ENCODE measurements around the gene PLA2G4E.

PLA2G4E gene

DNA sequence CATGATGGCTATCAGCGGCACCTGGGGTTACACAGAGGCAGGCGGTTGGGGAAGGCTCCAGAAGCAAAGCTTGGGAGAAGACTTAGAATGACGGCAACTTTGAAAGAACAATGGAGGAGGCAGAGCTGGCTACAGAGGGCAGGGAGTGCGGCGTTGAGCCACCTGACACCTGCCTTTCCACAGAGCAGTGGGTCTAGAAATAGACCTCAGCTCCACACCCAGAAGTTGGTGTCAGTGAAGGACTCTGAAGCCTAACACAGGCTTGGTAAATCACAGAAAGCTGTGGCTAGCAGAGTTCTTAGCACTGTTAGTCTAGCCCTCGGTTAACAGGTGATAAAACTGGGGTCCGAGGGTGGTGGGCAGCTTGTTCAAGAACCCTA, 25.4 kb downstream of the PLA2G4E start (continued):
- TF ChIP-seq, protein P1, sequence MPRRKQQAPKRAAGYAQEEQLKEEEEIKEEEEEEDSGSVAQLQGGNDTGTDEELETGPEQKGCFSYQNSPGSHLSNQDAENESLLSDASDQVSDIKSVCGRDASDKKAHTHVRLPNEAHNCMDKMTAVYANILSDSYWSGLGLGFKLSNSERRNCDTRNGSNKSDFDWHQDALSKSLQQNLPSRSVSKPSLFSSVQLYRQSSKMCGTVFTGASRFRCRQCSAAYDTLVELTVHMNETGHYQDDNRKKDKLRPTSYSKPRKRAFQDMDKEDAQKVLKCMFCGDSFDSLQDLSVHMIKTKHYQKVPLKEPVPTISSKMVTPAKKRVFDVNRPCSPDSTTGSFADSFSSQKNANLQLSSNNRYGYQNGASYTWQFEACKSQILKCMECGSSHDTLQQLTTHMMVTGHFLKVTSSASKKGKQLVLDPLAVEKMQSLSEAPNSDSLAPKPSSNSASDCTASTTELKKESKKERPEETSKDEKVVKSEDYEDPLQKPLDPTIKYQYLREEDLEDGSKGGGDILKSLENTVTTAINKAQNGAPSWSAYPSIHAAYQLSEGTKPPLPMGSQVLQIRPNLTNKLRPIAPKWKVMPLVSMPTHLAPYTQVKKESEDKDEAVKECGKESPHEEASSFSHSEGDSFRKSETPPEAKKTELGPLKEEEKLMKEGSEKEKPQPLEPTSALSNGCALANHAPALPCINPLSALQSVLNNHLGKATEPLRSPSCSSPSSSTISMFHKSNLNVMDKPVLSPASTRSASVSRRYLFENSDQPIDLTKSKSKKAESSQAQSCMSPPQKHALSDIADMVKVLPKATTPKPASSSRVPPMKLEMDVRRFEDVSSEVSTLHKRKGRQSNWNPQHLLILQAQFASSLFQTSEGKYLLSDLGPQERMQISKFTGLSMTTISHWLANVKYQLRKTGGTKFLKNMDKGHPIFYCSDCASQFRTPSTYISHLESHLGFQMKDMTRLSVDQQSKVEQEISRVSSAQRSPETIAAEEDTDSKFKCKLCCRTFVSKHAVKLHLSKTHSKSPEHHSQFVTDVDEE (CRISPR knock-in tag; IDR thresholded peaks at IDR 0.05): no peak
- TF ChIP-seq BACH2 (CRISPR knock-in tag; IDR thresholded peaks at IDR 0.05; ENCODE audit: borderline replicate concordance) (no peak), ARNTL (CRISPR knock-in tag; IDR thresholded peaks at IDR 0.05; ENCODE audit: borderline replicate concordance, low read depth) (no peak), TOX (CRISPR knock-in tag; IDR thresholded peaks at IDR 0.05; ENCODE audit: borderline replicate concordance) (no peak), ZFP3 (CRISPR knock-in tag; IDR thresholded peaks at IDR 0.05) (no peak), OSR1 (CRISPR knock-in tag; IDR thresholded peaks at IDR 0.05) (no peak), PPARA (CRISPR knock-in tag; IDR thresholded peaks at IDR 0.05; ENCODE audit: borderline replicate concordance) (no peak)

DNA sequence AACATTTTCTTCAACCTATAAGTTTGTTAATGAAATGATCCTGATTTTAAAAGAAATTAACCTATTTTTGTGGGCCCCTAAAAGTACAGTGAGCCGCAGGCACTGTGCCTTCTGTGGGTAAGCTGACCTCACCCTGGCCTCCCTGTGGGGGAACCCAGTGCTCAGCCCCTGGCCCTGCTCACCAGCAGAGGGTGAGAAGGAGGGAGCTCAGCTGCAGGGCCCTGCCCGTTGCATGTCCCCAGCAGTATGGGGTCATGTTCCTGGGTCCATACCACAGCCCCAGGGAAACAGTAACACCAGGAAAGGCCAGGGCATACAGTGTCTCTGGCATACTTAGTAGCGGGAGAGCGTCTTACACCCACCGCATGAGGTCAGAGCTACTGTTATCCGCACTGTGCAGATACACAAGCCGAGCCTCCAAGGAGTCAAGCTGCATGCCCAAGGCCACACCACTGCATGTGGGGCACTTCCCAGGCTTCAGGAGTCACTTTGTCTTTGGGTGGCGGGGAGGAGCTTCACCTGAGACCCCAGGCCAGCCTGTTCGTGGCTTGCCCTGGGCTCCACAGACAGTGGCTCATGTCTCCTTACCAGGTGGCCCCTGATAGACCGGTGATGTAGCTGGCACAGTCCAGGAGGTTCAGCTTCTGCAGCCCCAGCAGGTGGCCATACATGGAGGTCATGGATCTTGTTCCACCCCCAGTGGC, 25.9 kb downstream of the PLA2G4E start:
- TF ChIP-seq OSR1 (CRISPR knock-in tag; IDR thresholded peaks at IDR 0.05): no peak
- TF ChIP-seq TOX (CRISPR knock-in tag; IDR thresholded peaks at IDR 0.05; ENCODE audit: borderline replicate concordance): no peak
- TF ChIP-seq ZFP30 (CRISPR knock-in tag; IDR thresholded peaks at IDR 0.05): no peak
- no peak for TF ChIP-seq ISL1 (CRISPR knock-in tag; IDR thresholded peaks at IDR 0.05)
- no peak for TF ChIP-seq CSDC2 (CRISPR knock-in tag; IDR thresholded peaks at IDR 0.05)
- no peak for ATAC-seq

DNA sequence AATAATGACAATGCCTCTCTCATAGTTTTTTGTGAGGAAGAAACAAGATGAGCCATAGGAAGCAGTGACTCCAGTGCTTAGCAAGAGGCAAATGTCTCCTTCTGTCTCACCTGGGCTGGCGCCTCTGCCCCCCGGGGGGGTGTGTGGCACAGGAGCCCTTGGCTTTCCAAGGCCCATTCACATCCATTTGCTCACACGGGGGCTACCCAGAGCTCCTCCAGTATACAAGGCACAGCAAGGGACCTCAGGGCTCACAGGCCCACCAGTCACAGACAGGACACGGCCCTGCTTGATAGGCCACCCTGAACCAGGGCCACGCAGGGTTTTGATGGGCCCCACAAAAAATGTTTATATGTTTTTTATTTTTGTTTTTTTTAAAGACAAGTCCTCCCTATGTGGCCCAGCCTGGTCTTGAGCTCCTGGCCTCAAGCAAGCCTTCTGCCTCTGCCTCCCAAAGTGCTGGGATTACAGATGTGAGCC, 26.6 kb downstream of the PLA2G4E start:
- TF ChIP-seq ZNF70 (CRISPR knock-in tag; IDR thresholded peaks at IDR 0.05) (no peak), GLIS3 (CRISPR knock-in tag; IDR thresholded peaks at IDR 0.05) (no peak), OSR1 (CRISPR knock-in tag; IDR thresholded peaks at IDR 0.05) (no peak), CSDC2 (CRISPR knock-in tag; IDR thresholded peaks at IDR 0.05) (no peak), TOX (CRISPR knock-in tag; IDR thresholded peaks at IDR 0.05; ENCODE audit: borderline replicate concordance) (no peak), TCF4 (CRISPR knock-in tag; IDR thresholded peaks at IDR 0.05; ENCODE audit: borderline replicate concordance) (no peak), BACH2 (CRISPR knock-in tag; IDR thresholded peaks at IDR 0.05; ENCODE audit: borderline replicate concordance) (no peak), ZFP30 (CRISPR knock-in tag; IDR thresholded peaks at IDR 0.05) (no peak)
- TF ChIP-seq, protein P1 (CRISPR knock-in tag; IDR thresholded peaks at IDR 0.05): no peak
- TF ChIP-seq, protein P2, sequence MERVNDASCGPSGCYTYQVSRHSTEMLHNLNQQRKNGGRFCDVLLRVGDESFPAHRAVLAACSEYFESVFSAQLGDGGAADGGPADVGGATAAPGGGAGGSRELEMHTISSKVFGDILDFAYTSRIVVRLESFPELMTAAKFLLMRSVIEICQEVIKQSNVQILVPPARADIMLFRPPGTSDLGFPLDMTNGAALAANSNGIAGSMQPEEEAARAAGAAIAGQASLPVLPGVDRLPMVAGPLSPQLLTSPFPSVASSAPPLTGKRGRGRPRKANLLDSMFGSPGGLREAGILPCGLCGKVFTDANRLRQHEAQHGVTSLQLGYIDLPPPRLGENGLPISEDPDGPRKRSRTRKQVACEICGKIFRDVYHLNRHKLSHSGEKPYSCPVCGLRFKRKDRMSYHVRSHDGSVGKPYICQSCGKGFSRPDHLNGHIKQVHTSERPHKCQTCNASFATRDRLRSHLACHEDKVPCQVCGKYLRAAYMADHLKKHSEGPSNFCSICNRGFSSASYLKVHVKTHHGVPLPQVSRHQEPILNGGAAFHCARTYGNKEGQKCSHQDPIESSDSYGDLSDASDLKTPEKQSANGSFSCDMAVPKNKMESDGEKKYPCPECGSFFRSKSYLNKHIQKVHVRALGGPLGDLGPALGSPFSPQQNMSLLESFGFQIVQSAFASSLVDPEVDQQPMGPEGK (CRISPR knock-in tag; IDR thresholded peaks at IDR 0.05; ENCODE audit: borderline replicate concordance): no peak
- TF ChIP-seq, protein P3, sequence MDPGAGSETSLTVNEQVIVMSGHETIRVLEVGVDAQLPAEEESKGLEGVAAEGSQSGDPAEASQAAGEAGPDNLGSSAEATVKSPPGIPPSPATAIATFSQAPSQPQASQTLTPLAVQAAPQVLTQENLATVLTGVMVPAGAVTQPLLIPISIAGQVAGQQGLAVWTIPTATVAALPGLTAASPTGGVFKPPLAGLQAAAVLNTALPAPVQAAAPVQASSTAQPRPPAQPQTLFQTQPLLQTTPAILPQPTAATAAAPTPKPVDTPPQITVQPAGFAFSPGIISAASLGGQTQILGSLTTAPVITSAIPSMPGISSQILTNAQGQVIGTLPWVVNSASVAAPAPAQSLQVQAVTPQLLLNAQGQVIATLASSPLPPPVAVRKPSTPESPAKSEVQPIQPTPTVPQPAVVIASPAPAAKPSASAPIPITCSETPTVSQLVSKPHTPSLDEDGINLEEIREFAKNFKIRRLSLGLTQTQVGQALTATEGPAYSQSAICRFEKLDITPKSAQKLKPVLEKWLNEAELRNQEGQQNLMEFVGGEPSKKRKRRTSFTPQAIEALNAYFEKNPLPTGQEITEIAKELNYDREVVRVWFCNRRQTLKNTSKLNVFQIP (CRISPR knock-in tag; IDR thresholded peaks at IDR 0.05; ENCODE audit: borderline replicate concordance, low read depth): no peak
- ATAC-seq: no peak

DNA sequence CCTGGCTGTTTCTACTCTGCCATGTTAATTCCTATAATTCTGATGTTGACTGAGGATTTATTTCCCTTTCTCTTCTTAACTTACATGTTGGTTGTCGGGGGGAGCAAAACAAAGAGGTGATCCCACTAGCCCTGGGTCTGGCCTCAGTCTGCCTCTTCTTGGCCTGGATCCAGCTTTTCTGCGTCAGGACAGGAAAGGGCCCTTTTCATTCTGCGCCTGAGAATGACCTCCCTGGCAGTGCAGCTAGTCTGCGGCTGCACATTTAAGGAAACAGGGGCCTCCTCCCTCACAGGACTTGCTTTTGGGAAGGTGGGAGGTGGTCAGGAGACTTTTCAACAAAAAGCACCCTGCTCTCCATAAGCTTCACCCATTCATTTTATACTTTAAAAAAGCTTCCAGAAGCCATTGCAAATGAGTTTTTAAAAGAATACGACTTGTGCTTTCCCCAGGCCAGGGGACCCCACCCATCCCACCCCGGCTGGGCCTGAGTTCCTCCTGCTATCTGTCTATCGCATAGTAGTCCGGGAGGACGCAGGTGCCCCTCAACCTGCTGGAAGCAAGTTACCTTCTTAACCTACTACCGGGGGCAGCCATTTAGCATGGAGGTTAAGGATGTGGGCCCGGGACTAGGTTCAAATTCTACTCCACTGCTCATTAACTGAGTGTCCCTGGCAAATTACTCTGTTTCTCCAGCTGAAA, 27.2 kb downstream of the PLA2G4E start:
- ATAC-seq: no peak
- TF ChIP-seq GLIS3 (CRISPR knock-in tag; IDR thresholded peaks at IDR 0.05): no peak
- no peak for TF ChIP-seq ZNF565 (CRISPR knock-in tag; conservative IDR thresholded peaks at IDR 0.05; ENCODE audit: low read depth)
- no peak for TF ChIP-seq BACH2 (CRISPR knock-in tag; IDR thresholded peaks at IDR 0.05; ENCODE audit: borderline replicate concordance)
- TF ChIP-seq, protein P3 (CRISPR knock-in tag; IDR thresholded peaks at IDR 0.05; ENCODE audit: borderline replicate concordance, low read depth): no peak
- no peak for TF ChIP-seq ZC3H10 (CRISPR knock-in tag; IDR thresholded peaks at IDR 0.05)
- TF ChIP-seq ZNF70 (CRISPR knock-in tag; IDR thresholded peaks at IDR 0.05): no peak
- TF ChIP-seq, protein P1 (CRISPR knock-in tag; IDR thresholded peaks at IDR 0.05): no peak
- no peak for TF ChIP-seq PPARA (CRISPR knock-in tag; IDR thresholded peaks at IDR 0.05; ENCODE audit: borderline replicate concordance)
- TF ChIP-seq ISL1 (CRISPR knock-in tag; IDR thresholded peaks at IDR 0.05): no peak
